GM12878 (cell line): ENCODE data around the gene HMGCS1. TPM values are rescaled to one million over a fixed set of nuclear protein-coding genes. Genes with fewer than 3 reads are reported as not detected.
A peak's percentile ranks its signal among the peaks of the same experiment; 100 is the strongest.

Source experiments
- ATAC-seq: fragments of 200-7000 bp; cut with Tn5 transposase; 3 replicates; pipeline ENCODE4 v1.9.1; 2020; ENCODE audit warnings: mild to moderate bottlenecking, moderate library complexity
- BruUV-seq: library from RNA; stranded (reverse); fragments of 400-500 nt; replicated peaks from 2 replicates; lab custom pipeline; 2021; lab: Mats Ljungman, UMichigan
- CTCF ChIA-PET: fragments of 300-600 bp; sonication (Branson Sonifier 250); formaldehyde crosslinking; extraction: SDS; loops from one replicate; lab custom pipeline; 2021; ENCODE audit warnings: inconsistent platforms; lab: Yijun Ruan, JAX
- POLR2A ChIA-PET: fragments of 350-600 bp; formaldehyde crosslinking; extraction: SDS; loops from one replicate; lab custom pipeline; 2021; ENCODE audit warnings: inconsistent platforms; lab: Charles Lee
- RAD21 ChIA-PET: fragments of 300-600 bp; sonication (Branson Sonifier 250); formaldehyde crosslinking; loops from one replicate; lab custom pipeline; 2023; ENCODE audit warnings: antibody characterized with exemption; ENCODE audit not compliant: unreplicated experiment; lab: Charles Lee
- SMC1A ChIA-PET: fragments of 300-600 bp; sonication (Branson Sonifier 250); formaldehyde crosslinking; loops from one replicate; lab custom pipeline; 2023; ENCODE audit not compliant: unreplicated experiment, uncharacterized antibody; lab: Charles Lee
- DNase-seq: peaks from one replicate; pipeline ENCODE4 v3.0.0-alpha.2; 2011; ENCODE audit warnings: low read depth, low spot score
- FAIRE-seq: peaks from 3 replicates; lab custom pipeline; 2011; peaks lifted over from hg19 to GRCh38; lab: Jason Lieb, UNC
- H2AFZ ChIP-seq: 2 replicates; pipeline ENCODE4 v1.6.0; 2011; ENCODE audit warnings: low read depth, low read length, control low read depth; ENCODE audit not compliant: control insufficient read depth
- H3K27ac ChIP-seq: 2 replicates; pipeline ENCODE4 v1.5.1; 2011; ENCODE audit warnings: control low read depth; ENCODE audit not compliant: control insufficient read depth, insufficient read depth
- H3K27me3 ChIP-seq, 2 experiments: replicated peaks in 1 of 2; 2 replicates each; pipeline versions ENCODE4 v1.6.0 to v1.6.1; 2011; ENCODE audit warnings: low read length in 1 of 2; ENCODE audit not compliant: control insufficient read depth in 2 of 2, insufficient read depth in 2 of 2
- H3K36me3 ChIP-seq, 2 experiments: 2 replicates each; pipeline ENCODE4 v1.5.1; 2011; ENCODE audit warnings: low read length in 1 of 2; ENCODE audit not compliant: control insufficient read depth in 2 of 2, insufficient read depth in 2 of 2
- H3K4me1 ChIP-seq: 2 replicates; pipeline ENCODE4 v1.6.1; 2011; ENCODE audit warnings: mild to moderate bottlenecking, low read length, moderate library complexity, mixed read lengths; ENCODE audit not compliant: control insufficient read depth, insufficient read depth
- H3K4me2 ChIP-seq: 2 replicates; pipeline ENCODE4 v1.6.0; 2011; ENCODE audit warnings: control low read depth; ENCODE audit not compliant: control insufficient read depth, insufficient read depth
- H3K4me3 ChIP-seq: fragments of 200-600 bp; sonication (generic); 2 replicates; pipeline ENCODE4 v1.5.1; 2016
- H3K79me2 ChIP-seq: 2 replicates; pipeline ENCODE4 v1.6.0; 2011; ENCODE audit warnings: low read length; ENCODE audit not compliant: control insufficient read depth, insufficient read depth
- H3K9ac ChIP-seq: 2 replicates; pipeline ENCODE4 v1.8.0; 2011; ENCODE audit warnings: low read length, control low read depth, mixed read lengths; ENCODE audit not compliant: control insufficient read depth, insufficient read depth
- H3K9me3 ChIP-seq: replicated peaks from 3 replicates; pipeline ENCODE4 v1.5.1; 2011; ENCODE audit warnings: mild to moderate bottlenecking, low read length; ENCODE audit not compliant: control insufficient read depth, insufficient read depth
- H4K20me1 ChIP-seq: 2 replicates; pipeline ENCODE4 v1.6.0; 2011; ENCODE audit not compliant: control insufficient read depth, insufficient read depth
- BMI1 ChIP-seq: fragments of 450-650 bp; IDR thresholded peaks from 2 replicates; pipeline ENCODE4 v1.6.1; 2016; ENCODE audit warnings: mild to moderate bottlenecking, moderate library complexity, borderline replicate concordance
- DPF2 ChIP-seq: fragments of 450-650 bp; IDR thresholded peaks from 2 replicates; pipeline ENCODE4 v1.6.1; 2017; ENCODE audit warnings: mild to moderate bottlenecking
- EP300 ChIP-seq, 2 experiments: fragments of 150-350 bp in 1 of 2; IDR thresholded peaks; 2 replicates each; pipeline ENCODE4 v1.6.1; 2011 to 2012; ENCODE audit warnings: low read depth in 2 of 2, low read length in 2 of 2, borderline replicate concordance in 1 of 2, improper control_type of control experiment in 1 of 2, inconsistent platforms in 1 of 2; ENCODE audit not compliant: control insufficient read depth in 1 of 2
- ESRRA ChIP-seq: IDR thresholded peaks from 2 replicates; pipeline ENCODE4 v1.6.1; 2012; ENCODE audit warnings: mild to moderate bottlenecking, low read length, improper control_type of control experiment
- MEF2B ChIP-seq: fragments of 450-650 bp; IDR thresholded peaks from 2 replicates; pipeline ENCODE4 v1.6.1; 2018; ENCODE audit warnings: mild to moderate bottlenecking, moderate library complexity; ENCODE audit not compliant: partially characterized antibody, poor library complexity, severe bottlenecking
- SMAD5 ChIP-seq: IDR thresholded peaks from 2 replicates; pipeline ENCODE4 v1.6.1; 2016; ENCODE audit warnings: antibody characterized with exemption, low read depth
- ZNF384 ChIP-seq: IDR thresholded peaks from 2 replicates; pipeline ENCODE4 v1.6.1; 2012; ENCODE audit warnings: low read depth, mild to moderate bottlenecking, low read length, improper control_type of control experiment, borderline replicate concordance
- WGBS: methylation state at CpG from one replicate; pipeline ENCODE4 v1.1.6; 2016; ENCODE audit warnings: low lambda C conversion rate; ENCODE audit not compliant: insufficient replicate concordance, insufficient coverage; ENCODE audit errors: missing lambda C conversion rate; 5-methylcytosine and 5-hydroxymethylcytosine counted together
- in situ Hi-C: fragments of 300-500 bp; cut with MboI; formaldehyde crosslinking; loops from 9 replicates; pipeline ENCODE4 v1.14.3; 2018; ENCODE audit warnings: mixed read lengths
- intact Hi-C: fragments of 100-400 bp; cut with micrococcal nuclease; formaldehyde crosslinking; loops from one replicate; pipeline ENCODE4 v1.14.2; 2022; ENCODE audit not compliant: unreplicated experiment
- polyA plus RNA-seq, 11 experiments: library from polyadenylated mRNA; depleted of rRNA in 4 of 11; unstranded in 6 of 11; stranded (reverse) in 5 of 11; fragments of >200 nt; fragmentation: Nextera tagmentation in 4 of 11; fragmentation: Illumina TruSeq in 1 of 11; extraction: Ambion mirVana in 4 of 11; extraction: Trizol in 1 of 11; gene quantifications; 1 replicate in 1 of 11; 2 replicates in 10 of 11; pipeline versions ENCODE4 v1.2.1 to v1.2.3, GENCODE V29; 2011 to 2016; ENCODE audit warnings: inconsistent platforms in 2 of 11, missing spikeins in 2 of 11, low read depth in 1 of 11
- total RNA-seq, 4 experiments: library from RNA; depleted of rRNA in 3 of 4; stranded (reverse); fragments of >200 nt in 3 of 4; fragmentation: Illumina TruSeq in 1 of 4; extraction: Trizol in 1 of 4; gene quantifications; 2 replicates each; pipeline versions ENCODE4 v1.2.1 to v1.2.3, GENCODE V29; 2013 to 2021
- TF ChIP-seq, protein P1 (sequence below): fragments of 450-650 bp; IDR thresholded peaks from 2 replicates; pipeline ENCODE4 v1.6.1; 2017; ENCODE audit warnings: mild to moderate bottlenecking, low read depth, inconsistent platforms; ENCODE audit not compliant: poor library complexity, severe bottlenecking
- TF ChIP-seq, protein P2 (sequence below), 3 experiments: IDR thresholded peaks in 2 of 3; conservative IDR thresholded peaks in 1 of 3; 2 replicates each; pipeline ENCODE4 v1.5.1; 2011; ENCODE audit warnings: low read depth in 3 of 3, low read length in 3 of 3, mild to moderate bottlenecking in 3 of 3, control low read depth in 2 of 3, moderate library complexity in 2 of 3, inconsistent platforms in 1 of 3, mixed read lengths in 1 of 3; ENCODE audit not compliant: control insufficient read depth in 2 of 3, insufficient read depth in 1 of 3; ENCODE audit errors: extremely low read depth in 1 of 3
- TF ChIP-seq, protein P3 (sequence below): IDR thresholded peaks from 2 replicates; pipeline ENCODE4 v1.6.1; 2011; ENCODE audit warnings: borderline replicate concordance, low read depth, mild to moderate bottlenecking, moderate library complexity, low read length; ENCODE audit not compliant: insufficient read depth, poor library complexity, severe bottlenecking
- TF ChIP-seq, protein P4 (sequence below): fragments of 450-650 bp; IDR thresholded peaks from 2 replicates; pipeline ENCODE4 v1.6.1; 2016; ENCODE audit warnings: mild to moderate bottlenecking
- TF ChIP-seq, protein P5 (sequence below): IDR thresholded peaks from 2 replicates; pipeline ENCODE4 v1.6.1; 2011; ENCODE audit warnings: low read depth, low read length, improper control_type of control experiment, borderline replicate concordance

HMGCS1 gene
- total and polyA plus RNA-seq, 10 of the 15 experiments (the other 5 are each of a cell fraction or from before 2014, with no cell fraction given): 24.0 to 193 (median 108) TPM

DNA sequence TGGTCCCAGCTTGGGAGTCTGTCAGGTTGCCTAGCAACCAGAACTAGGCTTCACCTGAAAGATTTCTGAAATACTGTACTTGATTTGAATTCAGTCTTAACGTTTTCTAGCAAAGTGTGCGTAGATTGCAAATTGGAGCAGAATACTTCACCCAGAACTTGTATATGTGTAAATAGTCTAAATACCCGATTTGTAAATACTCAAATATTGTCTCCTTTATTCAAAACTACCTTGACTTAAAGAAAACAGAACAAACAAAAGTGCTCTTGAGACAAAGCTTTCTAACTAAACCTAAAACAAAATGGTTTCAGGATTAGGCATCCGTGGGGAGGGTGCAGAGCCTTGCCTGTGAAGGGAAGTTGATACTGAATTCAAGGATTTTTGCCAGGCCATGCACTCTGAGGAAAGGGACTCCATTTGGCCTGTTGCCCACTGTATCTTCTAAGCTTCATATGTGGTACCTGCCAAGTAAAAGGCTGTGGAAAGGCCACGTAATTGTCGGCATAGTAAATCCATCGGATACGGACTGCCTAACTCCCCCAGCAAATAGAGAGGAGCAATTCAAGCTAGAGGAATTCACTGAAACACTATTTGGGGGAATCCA is 744 bp upstream of the HMGCS1 start:
- ChIA-PET SMC1A (interaction anchor here (0.7 to 3.9 kb wide), 10 partner anchors 11 to 273 kb away, joined by 3 to 20 read pairs (median 7); partner anchors contain the start of gene TMEM267), POLR2A (interaction anchor here (0.5 to 4.1 kb wide), 12 partner anchors 10 to 709 kb away, joined by 3 to 46 read pairs (median 6); partner anchors contain the start of genes TMEM267 and ZNF131), RAD21 (interaction anchor here (0.9 to 3.8 kb wide), 12 partner anchors 11 to 322 kb away, joined by 3 to 38 read pairs (median 5); partner anchors contain the start of genes TMEM267 and ZNF131), CTCF (interaction anchor here (0.8 to 4.4 kb wide), 10 partner anchors 10 to 272 kb away, joined by 3 to 34 read pairs (median 6); partner anchors contain the start of genes TMEM267 and ZNF131)
- Histone ChIP-seq H3K4me1 (peaks cover 6% of the 10 kb centered on the region), H2AFZ (peak overlapping the region; percentile 86), H3K9me3 (no peaks in the 10 kb centered on the region; the same call in 1 of the 3 replicates), H3K4me3 (peak overlapping the region; percentile 27; the same call in 1 of the 2 replicates), H3K27ac (peak overlapping the region; percentile 82), H3K36me3 (peaks cover 0 to 7% of the 10 kb centered on the region in 2 experiments; a peak in 1 of 4 replicates), H4K20me1 (no peaks in the 10 kb centered on the region), H3K4me2 (peak overlapping the region; percentile 68), H3K79me2 (peaks cover 43% of the 10 kb centered on the region), H3K9ac (peak overlapping the region; percentile 25; the same call in 1 of the 2 replicates), H3K27me3 (no peaks in the 10 kb centered on the region)
- TSS peak; percentile 87 for BruUV-seq
- in situ Hi-C loops: no loop called here
- no peak for DNase-seq
- no peak for FAIRE-seq
- ATAC-seq: no peak
- intact Hi-C loops: loop anchor here (2.0 to 5.0 kb wide), 6 partner anchors 168 to 322 kb away; partner anchors contain the start of genes NNT, TMEM267 and ZNF131
- WGBS: 50% methylated on average over 8 of the region's 8 CpGs
- TF ChIP-seq EP300 (IDR thresholded peaks at IDR 0.05; ENCODE audit: borderline replicate concordance in 1 of 2, control insufficient read depth in 1 of 2, low read depth in 2 of 2, low read length in 2 of 2): no peak
- peak; percentile 100 for TF ChIP-seq BMI1
- TF ChIP-seq, protein P1, sequence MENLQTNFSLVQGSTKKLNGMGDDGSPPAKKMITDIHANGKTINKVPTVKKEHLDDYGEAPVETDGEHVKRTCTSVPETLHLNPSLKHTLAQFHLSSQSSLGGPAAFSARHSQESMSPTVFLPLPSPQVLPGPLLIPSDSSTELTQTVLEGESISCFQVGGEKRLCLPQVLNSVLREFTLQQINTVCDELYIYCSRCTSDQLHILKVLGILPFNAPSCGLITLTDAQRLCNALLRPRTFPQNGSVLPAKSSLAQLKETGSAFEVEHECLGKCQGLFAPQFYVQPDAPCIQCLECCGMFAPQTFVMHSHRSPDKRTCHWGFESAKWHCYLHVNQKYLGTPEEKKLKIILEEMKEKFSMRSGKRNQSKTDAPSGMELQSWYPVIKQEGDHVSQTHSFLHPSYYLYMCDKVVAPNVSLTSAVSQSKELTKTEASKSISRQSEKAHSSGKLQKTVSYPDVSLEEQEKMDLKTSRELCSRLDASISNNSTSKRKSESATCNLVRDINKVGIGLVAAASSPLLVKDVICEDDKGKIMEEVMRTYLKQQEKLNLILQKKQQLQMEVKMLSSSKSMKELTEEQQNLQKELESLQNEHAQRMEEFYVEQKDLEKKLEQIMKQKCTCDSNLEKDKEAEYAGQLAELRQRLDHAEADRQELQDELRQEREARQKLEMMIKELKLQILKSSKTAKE: peak; percentile 9
- no peak for TF ChIP-seq ZNF384
- TF ChIP-seq DPF2: no peak
- TF ChIP-seq, protein P2, sequence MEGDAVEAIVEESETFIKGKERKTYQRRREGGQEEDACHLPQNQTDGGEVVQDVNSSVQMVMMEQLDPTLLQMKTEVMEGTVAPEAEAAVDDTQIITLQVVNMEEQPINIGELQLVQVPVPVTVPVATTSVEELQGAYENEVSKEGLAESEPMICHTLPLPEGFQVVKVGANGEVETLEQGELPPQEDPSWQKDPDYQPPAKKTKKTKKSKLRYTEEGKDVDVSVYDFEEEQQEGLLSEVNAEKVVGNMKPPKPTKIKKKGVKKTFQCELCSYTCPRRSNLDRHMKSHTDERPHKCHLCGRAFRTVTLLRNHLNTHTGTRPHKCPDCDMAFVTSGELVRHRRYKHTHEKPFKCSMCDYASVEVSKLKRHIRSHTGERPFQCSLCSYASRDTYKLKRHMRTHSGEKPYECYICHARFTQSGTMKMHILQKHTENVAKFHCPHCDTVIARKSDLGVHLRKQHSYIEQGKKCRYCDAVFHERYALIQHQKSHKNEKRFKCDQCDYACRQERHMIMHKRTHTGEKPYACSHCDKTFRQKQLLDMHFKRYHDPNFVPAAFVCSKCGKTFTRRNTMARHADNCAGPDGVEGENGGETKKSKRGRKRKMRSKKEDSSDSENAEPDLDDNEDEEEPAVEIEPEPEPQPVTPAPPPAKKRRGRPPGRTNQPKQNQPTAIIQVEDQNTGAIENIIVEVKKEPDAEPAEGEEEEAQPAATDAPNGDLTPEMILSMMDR (IDR thresholded peaks at IDR 0.05 in 2 of 3, conservative IDR thresholded peaks at IDR 0.05 in 1 of 3; ENCODE audit: control insufficient read depth in 2 of 3, extremely low read depth in 1 of 3, insufficient read depth in 1 of 3, low read depth in 3 of 3, low read length in 3 of 3): no peak
- TF ChIP-seq, protein P3, sequence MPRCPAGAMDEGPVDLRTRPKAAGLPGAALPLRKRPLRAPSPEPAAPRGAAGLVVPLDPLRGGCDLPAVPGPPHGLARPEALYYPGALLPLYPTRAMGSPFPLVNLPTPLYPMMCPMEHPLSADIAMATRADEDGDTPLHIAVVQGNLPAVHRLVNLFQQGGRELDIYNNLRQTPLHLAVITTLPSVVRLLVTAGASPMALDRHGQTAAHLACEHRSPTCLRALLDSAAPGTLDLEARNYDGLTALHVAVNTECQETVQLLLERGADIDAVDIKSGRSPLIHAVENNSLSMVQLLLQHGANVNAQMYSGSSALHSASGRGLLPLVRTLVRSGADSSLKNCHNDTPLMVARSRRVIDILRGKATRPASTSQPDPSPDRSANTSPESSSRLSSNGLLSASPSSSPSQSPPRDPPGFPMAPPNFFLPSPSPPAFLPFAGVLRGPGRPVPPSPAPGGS: no peak
- TF ChIP-seq MEF2B: no peak
- no peak for TF ChIP-seq SMAD5
- TF ChIP-seq, protein P4, sequence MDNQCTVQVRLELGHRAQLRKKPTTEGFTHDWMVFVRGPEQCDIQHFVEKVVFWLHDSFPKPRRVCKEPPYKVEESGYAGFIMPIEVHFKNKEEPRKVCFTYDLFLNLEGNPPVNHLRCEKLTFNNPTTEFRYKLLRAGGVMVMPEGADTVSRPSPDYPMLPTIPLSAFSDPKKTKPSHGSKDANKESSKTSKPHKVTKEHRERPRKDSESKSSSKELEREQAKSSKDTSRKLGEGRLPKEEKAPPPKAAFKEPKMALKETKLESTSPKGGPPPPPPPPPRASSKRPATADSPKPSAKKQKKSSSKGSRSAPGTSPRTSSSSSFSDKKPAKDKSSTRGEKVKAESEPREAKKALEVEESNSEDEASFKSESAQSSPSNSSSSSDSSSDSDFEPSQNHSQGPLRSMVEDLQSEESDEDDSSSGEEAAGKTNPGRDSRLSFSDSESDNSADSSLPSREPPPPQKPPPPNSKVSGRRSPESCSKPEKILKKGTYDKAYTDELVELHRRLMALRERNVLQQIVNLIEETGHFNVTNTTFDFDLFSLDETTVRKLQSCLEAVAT: peak; percentile 70
- TF ChIP-seq ESRRA: no peak
- TF ChIP-seq, protein P5, sequence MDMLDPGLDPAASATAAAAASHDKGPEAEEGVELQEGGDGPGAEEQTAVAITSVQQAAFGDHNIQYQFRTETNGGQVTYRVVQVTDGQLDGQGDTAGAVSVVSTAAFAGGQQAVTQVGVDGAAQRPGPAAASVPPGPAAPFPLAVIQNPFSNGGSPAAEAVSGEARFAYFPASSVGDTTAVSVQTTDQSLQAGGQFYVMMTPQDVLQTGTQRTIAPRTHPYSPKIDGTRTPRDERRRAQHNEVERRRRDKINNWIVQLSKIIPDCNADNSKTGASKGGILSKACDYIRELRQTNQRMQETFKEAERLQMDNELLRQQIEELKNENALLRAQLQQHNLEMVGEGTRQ: no peak
